ENCODE results near the gene CAVIN1.
"Not testable (repeated sequence)": the region's sequence is repeated elsewhere in the genome, so short reads cannot be mapped to it uniquely, and the experiment has no call there.

Gene CAVIN1

GRCh38 chr17:42372142-42372541 is 50.9 kb downstream of the CAVIN1 start:
- DNase-seq = no peak

DNA sequence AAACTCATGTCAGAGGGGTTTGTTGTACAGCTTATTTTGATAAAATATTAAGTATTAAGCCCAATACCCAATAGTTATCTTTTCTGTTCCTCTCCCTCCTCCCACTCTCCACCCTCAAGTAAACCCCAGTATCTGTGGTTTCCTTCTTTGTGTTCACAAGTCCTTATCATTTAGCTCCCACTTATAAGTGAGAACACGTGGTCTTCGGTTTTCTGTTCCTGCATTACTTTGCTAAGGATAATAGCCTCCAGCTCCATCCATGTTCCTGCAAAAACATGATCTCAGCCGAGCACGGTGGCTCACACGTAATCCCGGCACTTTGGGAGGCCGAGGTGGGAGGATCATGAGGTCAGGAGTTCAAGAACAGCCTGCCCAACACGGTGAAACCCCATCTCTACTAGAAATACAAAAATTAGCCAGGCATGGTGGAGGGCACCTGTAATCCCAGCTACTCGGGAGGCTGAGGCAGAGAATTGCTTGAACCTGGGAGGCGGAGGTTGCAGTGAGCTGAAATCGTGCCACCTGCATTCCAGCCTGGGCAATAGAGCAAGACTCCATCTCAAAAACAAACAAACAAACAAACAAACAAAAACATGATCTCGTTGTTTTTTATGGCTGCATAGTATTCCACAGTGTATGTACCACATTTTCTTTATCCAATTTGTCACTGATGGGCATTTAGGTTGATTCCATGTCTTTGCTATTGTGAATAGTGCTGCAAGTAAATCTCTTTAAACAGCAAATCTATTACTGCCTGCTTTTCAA is 54.1 kb downstream of the CAVIN1 start:
- not testable (repeated sequence) for DNase-seq

GRCh38 chr17:42368310-42368709 is 54.7 kb downstream of the CAVIN1 start:
- not testable (repeated sequence) for DNase-seq

GRCh38 chr17:42366176-42367023 is 56.7 kb downstream of the CAVIN1 start:
- not testable (repeated sequence) for DNase-seq

- DNase-seq = no peak
These were observed 57.9 kb downstream of the CAVIN1 start for GRCh38 chr17:42365136-42365535.

- DNase-seq = peak; percentile 17
These were observed 59.1 kb downstream of the CAVIN1 start for GRCh38 chr17:42363767-42364585.

- DNase-seq = no peak
These were observed 59.8 kb downstream of the CAVIN1 start for GRCh38 chr17:42363231-42363630.

GRCh38 chr17:42362245-42362961 is 60.7 kb downstream of the CAVIN1 start:
- DNase-seq = no peak

- no peak for DNase-seq
These were observed 61.3 kb downstream of the CAVIN1 start for GRCh38 chr17:42361781-42362186.

DNA sequence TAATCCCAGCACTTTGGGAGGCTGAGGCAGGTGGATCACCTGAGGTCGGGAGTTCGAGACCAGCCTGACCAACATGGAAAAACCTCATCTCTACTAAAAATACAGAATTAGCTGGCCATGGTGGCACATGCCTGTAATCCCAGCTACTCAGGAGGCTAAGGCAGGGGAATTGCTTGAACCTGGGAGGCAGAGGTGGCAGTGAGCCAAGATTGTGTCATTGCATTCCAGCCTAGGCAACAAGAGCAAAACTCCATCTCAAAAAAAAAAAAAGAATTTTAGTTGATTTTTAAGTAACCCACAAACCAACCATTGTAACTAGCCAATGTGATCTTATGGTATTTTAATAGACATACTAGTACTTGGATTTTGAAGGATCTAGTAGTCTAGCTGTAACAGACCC is 62.7 kb downstream of the CAVIN1 start:
- DNase-seq = not testable (repeated sequence)

DNA sequence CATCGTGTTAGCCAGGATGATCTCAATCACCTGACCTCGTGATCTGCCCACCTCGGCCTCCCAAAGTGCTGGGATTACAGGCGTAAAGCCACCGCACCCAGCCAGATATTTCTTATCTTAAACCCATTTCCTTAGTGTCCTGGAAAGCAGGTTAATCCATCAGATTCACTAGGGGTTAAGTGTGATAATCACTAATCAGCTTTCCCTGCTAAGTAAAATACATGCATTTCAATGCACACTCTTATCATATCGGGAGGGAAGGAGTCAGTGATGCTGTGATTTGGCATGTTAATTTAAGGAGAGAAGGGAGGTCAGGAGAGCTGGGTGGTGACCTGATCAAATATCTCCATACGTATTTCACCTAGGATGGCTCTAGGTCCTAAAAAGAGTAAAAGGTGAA is 63.9 kb downstream of the CAVIN1 start:
- DNase-seq = no peak

- no peak for DNase-seq
These were observed 64.6 kb downstream of the CAVIN1 start for GRCh38 chr17:42358434-42358833.

DNA sequence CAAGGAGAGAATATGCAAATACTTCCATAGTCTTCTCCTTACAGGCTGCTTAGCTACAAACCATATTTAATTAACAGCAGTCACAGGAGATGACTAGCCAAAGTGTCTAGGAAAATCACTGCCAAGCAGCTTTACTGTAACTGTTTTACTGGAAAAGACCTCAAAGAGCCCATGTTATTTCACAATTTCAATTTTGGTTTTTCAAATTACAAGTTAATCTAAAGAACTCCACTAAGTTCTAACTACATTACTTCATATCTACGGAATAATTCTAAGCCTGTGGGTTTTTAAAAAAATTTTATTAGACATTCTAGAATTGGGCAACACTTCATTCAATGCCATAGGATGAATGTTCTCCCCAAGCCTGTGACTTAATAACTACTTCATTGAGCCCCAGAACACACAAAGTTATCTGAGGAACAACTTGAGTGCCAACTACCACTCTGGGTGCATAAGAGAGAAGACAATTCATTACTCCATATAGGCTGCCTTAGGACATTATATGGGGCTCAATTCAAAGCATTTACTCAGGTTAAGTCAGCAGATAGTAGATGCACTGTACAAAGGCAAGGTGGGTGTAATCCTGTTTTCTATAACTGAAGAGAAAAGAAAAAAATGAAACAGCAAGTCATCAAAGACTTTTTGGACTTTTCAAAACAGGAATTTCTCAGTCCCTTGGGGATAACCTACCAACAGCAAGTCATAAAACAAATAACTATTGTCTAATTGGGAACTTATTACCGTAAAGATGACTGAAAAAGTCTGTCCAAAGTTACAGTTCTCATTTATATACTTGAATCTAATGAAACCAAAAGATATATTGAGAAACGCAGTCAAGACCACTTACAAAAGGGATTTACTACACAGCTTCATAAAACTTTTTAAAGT is 67.9 kb downstream of the CAVIN1 start:
- no peak for DNase-seq

Data from GDM1 (cell line).